ENCODE data around the gene NUTM2F. TPM values are rescaled to one million over a fixed set of nuclear protein-coding genes. Genes with fewer than 3 reads are reported as not detected.
"Not testable (repeated sequence)": the region's sequence is repeated elsewhere in the genome, so short reads cannot be mapped to it uniquely, and the experiment has no call there.

NUTM2F gene
- total RNA-seq, 4 donors from 2014 or later: not detected

- in situ Hi-C loops (cut with MboI; ENCODE audit: low pct_ligation_motif_present in 1 of 4, low pct_unique_long_range_greater_than_20kb in 1 of 4, low sequenced_read_pairs in 3 of 4); intact Hi-C loops (cut with DNase I; ENCODE audit: low total_unique reads); H3K27ac ChIP-seq; H3K36me3 ChIP-seq; H3K9me3 ChIP-seq; H3K4me3 ChIP-seq; H3K27me3 ChIP-seq; H3K4me1 ChIP-seq; DNase-seq: not testable (repeated sequence)
- WGBS, 2 donors (ENCODE audit: low coverage in 1 of 2): 89% methylated on average over 2 of the region's 2 CpGs; no CpG with 5 or more reads in 1 of the 2 donors
These were observed 13.3 kb upstream of the NUTM2F start for GRCh38 chr9:94341703-94342102.

- 97% methylated on average over 5 of the region's 6 CpGs; no CpG with 5 or more reads in 1 of the 2 donors for WGBS, 2 donors (ENCODE audit: low coverage in 1 of 2)
- in situ Hi-C loops (cut with MboI; ENCODE audit: low pct_ligation_motif_present in 1 of 4, low pct_unique_long_range_greater_than_20kb in 1 of 4, low sequenced_read_pairs in 3 of 4); DNase-seq: not testable (repeated sequence)
These were observed 12.3 kb upstream of the NUTM2F start for GRCh38 chr9:94340750-94341149.

GRCh38 chr9:94339657-94340056, 11.2 kb upstream of the NUTM2F start:
- H3K9me3 ChIP-seq; H3K36me3 ChIP-seq; H3K27me3 ChIP-seq; H3K4me1 ChIP-seq; intact Hi-C loops (cut with DNase I; ENCODE audit: low total_unique reads); H3K27ac ChIP-seq; DNase-seq; H3K4me3 ChIP-seq; in situ Hi-C loops (cut with MboI; ENCODE audit: low pct_ligation_motif_present in 1 of 4, low pct_unique_long_range_greater_than_20kb in 1 of 4, low sequenced_read_pairs in 3 of 4): not testable (repeated sequence)
- WGBS, 2 donors (ENCODE audit: low coverage in 1 of 2): 89% methylated on average over 6 of the region's 6 CpGs; no CpG with 5 or more reads in 1 of the 2 donors

More at GRCh38 chr9:94340750-94341149, 12.3 kb upstream of the NUTM2F start:
- H3K36me3 ChIP-seq; H3K9me3 ChIP-seq; H3K27me3 ChIP-seq; H3K27ac ChIP-seq; H3K4me3 ChIP-seq; H3K4me1 ChIP-seq; intact Hi-C loops (cut with DNase I; ENCODE audit: low total_unique reads): not testable (repeated sequence)

GRCh38 chr9:94338723-94339122, 10.3 kb upstream of the NUTM2F start:
- H3K36me3 ChIP-seq; H3K9me3 ChIP-seq; H3K27me3 ChIP-seq; H3K4me1 ChIP-seq; DNase-seq; H3K27ac ChIP-seq; H3K4me3 ChIP-seq; intact Hi-C loops (cut with DNase I; ENCODE audit: low total_unique reads); in situ Hi-C loops (cut with MboI; ENCODE audit: low pct_ligation_motif_present in 1 of 4, low pct_unique_long_range_greater_than_20kb in 1 of 4, low sequenced_read_pairs in 3 of 4): not testable (repeated sequence)
- WGBS, 2 donors (ENCODE audit: low coverage in 1 of 2): 92% methylated on average over 7 of the region's 7 CpGs; no CpG with 5 or more reads in 1 of the 2 donors

- in situ Hi-C loops (cut with MboI; ENCODE audit: low pct_ligation_motif_present in 1 of 4, low pct_unique_long_range_greater_than_20kb in 1 of 4, low sequenced_read_pairs in 3 of 4); H3K9me3 ChIP-seq; H3K27ac ChIP-seq; H3K4me1 ChIP-seq; DNase-seq; intact Hi-C loops (cut with DNase I; ENCODE audit: low total_unique reads); H3K27me3 ChIP-seq; H3K36me3 ChIP-seq; H3K4me3 ChIP-seq: not testable (repeated sequence)
- 90 to 91% methylated on average over 2 to 4 of the region's 4 CpGs for WGBS, 2 donors (ENCODE audit: low coverage in 1 of 2)
These were observed 8.0 kb upstream of the NUTM2F start for GRCh38 chr9:94336445-94336844.

- H3K4me1 ChIP-seq; H3K4me3 ChIP-seq; in situ Hi-C loops (cut with MboI; ENCODE audit: low pct_ligation_motif_present in 1 of 4, low pct_unique_long_range_greater_than_20kb in 1 of 4, low sequenced_read_pairs in 3 of 4); H3K36me3 ChIP-seq; H3K9me3 ChIP-seq; H3K27me3 ChIP-seq; H3K27ac ChIP-seq; intact Hi-C loops (cut with DNase I; ENCODE audit: low total_unique reads): not testable (repeated sequence)
- 60% methylated on average over 10 of the region's 16 CpGs; no CpG with 5 or more reads in 1 of the 2 donors for WGBS, 2 donors (ENCODE audit: low coverage in 1 of 2)
- peak; percentile 14 for DNase-seq
These were observed 2.9 kb downstream of the NUTM2F start for GRCh38 chr9:94325583-94325982.

GRCh38 chr9:94323153-94323798, 5.2 kb downstream of the NUTM2F start:
- in situ Hi-C loops (cut with MboI; ENCODE audit: low pct_ligation_motif_present in 1 of 4, low pct_unique_long_range_greater_than_20kb in 1 of 4, low sequenced_read_pairs in 3 of 4); H3K27ac ChIP-seq; H3K4me1 ChIP-seq; H3K9me3 ChIP-seq; DNase-seq; H3K36me3 ChIP-seq; H3K4me3 ChIP-seq; H3K27me3 ChIP-seq; intact Hi-C loops (cut with DNase I; ENCODE audit: low total_unique reads): not testable (repeated sequence)
- WGBS, 2 donors (ENCODE audit: low coverage in 1 of 2): 78% methylated on average over 11 of the region's 18 CpGs; no CpG with 5 or more reads in 1 of the 2 donors

GRCh38 chr9:94322342-94322940, 6.0 kb downstream of the NUTM2F start:
- intact Hi-C loops (cut with DNase I; ENCODE audit: low total_unique reads); H3K4me3 ChIP-seq; in situ Hi-C loops (cut with MboI; ENCODE audit: low pct_ligation_motif_present in 1 of 4, low pct_unique_long_range_greater_than_20kb in 1 of 4, low sequenced_read_pairs in 3 of 4); H3K4me1 ChIP-seq; H3K27ac ChIP-seq; H3K27me3 ChIP-seq; DNase-seq; H3K9me3 ChIP-seq; H3K36me3 ChIP-seq: not testable (repeated sequence)
- WGBS, 2 donors (ENCODE audit: low coverage in 1 of 2): 80% methylated on average over 3 of the region's 9 CpGs; no CpG with 5 or more reads in 1 of the 2 donors

- DNase-seq; intact Hi-C loops (cut with DNase I; ENCODE audit: low total_unique reads); H3K9me3 ChIP-seq; H3K36me3 ChIP-seq; H3K4me1 ChIP-seq; H3K27me3 ChIP-seq; H3K27ac ChIP-seq; in situ Hi-C loops (cut with MboI; ENCODE audit: low pct_ligation_motif_present in 1 of 4, low pct_unique_long_range_greater_than_20kb in 1 of 4, low sequenced_read_pairs in 3 of 4); H3K4me3 ChIP-seq: not testable (repeated sequence)
- no CpG with 5 or more reads among the region's 10 CpGs for WGBS, 2 donors (ENCODE audit: low coverage in 1 of 2)
These were observed 10.3 kb downstream of the NUTM2F start for GRCh38 chr9:94317949-94318657.

- H3K9me3 ChIP-seq; H3K4me1 ChIP-seq; intact Hi-C loops (cut with DNase I; ENCODE audit: low total_unique reads); DNase-seq; H3K27ac ChIP-seq; H3K36me3 ChIP-seq; H3K4me3 ChIP-seq; in situ Hi-C loops (cut with MboI; ENCODE audit: low pct_ligation_motif_present in 1 of 4, low pct_unique_long_range_greater_than_20kb in 1 of 4, low sequenced_read_pairs in 3 of 4); H3K27me3 ChIP-seq: not testable (repeated sequence)
- no CpG with 5 or more reads among the region's 5 CpGs for WGBS, 2 donors (ENCODE audit: low coverage in 1 of 2)
These were observed 12.2 kb downstream of the NUTM2F start for GRCh38 chr9:94316236-94316635.

Measured in transverse colon (tissue), 4 donors.